ENCODE measurements around the gene KIF23. TPM values are rescaled to one million over a fixed set of nuclear protein-coding genes. Genes with fewer than 3 reads are reported as not detected.
A peak's percentile ranks its signal among the peaks of the same experiment; 100 is the strongest.

KIF23 gene
- total and polyA plus RNA-seq, 11 donors: 0.23 to 7.7 (median 0.66) TPM; not detected in 1

GRCh38 chr15:69482686-69483256 is 68.6 kb downstream of the KIF23 start:
- ATAC-seq (peak in 2 of 4 donors; percentile 23 to 63), DNase-seq (no peak)
- intact Hi-C loops (cut with DNase I): no loop called here
- H3K4me1 ChIP-seq: no peaks in the 10 kb centered on the region
- H3K36me3 ChIP-seq: no peaks in the 10 kb centered on the region
- no peak overlapping the region for H3K4me3 ChIP-seq
- 72 to 83% (median 77%) methylated on average over 3 to 4 of the region's 4 CpGs for WGBS, 4 donors
- no peak overlapping the region for H3K27ac ChIP-seq
- H3K27me3 ChIP-seq: no peaks in the 10 kb centered on the region
- peaks cover 0 to 17% (median 3%) of the 10 kb centered on the region in 12 donors for H3K9me3 ChIP-seq
- TF ChIP-seq POLR2A (IDR thresholded peaks at IDR 0.05): no peak
- TF ChIP-seq, protein P1, sequence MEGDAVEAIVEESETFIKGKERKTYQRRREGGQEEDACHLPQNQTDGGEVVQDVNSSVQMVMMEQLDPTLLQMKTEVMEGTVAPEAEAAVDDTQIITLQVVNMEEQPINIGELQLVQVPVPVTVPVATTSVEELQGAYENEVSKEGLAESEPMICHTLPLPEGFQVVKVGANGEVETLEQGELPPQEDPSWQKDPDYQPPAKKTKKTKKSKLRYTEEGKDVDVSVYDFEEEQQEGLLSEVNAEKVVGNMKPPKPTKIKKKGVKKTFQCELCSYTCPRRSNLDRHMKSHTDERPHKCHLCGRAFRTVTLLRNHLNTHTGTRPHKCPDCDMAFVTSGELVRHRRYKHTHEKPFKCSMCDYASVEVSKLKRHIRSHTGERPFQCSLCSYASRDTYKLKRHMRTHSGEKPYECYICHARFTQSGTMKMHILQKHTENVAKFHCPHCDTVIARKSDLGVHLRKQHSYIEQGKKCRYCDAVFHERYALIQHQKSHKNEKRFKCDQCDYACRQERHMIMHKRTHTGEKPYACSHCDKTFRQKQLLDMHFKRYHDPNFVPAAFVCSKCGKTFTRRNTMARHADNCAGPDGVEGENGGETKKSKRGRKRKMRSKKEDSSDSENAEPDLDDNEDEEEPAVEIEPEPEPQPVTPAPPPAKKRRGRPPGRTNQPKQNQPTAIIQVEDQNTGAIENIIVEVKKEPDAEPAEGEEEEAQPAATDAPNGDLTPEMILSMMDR (IDR thresholded peaks at IDR 0.05): no peak

DNA sequence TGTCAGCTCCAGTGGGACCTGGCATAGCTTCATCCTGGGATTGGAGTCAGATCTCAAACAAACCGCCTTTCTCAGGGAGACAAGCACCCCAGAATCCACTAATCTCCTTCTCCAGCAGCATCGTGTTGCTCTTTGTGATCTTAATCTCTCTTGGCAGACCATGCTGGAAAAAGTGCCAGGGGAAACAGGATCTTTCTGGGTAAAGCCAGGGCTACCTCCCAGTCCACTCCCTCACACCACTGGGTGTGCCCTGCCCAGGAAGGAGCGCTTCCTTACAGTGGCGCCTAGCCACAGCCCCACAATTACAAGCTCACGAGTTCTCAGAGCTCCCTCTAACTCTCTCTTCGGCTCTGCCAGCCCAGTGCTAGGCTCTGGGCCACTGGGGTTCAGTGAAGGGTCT is 70.7 kb downstream of the KIF23 start:
- Histone ChIP-seq H3K27ac (no peak overlapping the region), H3K36me3 (no peaks in the 10 kb centered on the region), H3K4me1 (peaks cover 0 to 12% (median 0%) of the 10 kb centered on the region in 12 donors), H3K9me3 (peaks cover 0 to 13% (median 2%) of the 10 kb centered on the region in 12 donors), H3K27me3 (no peaks in the 10 kb centered on the region), H3K4me3 (no peak overlapping the region)
- ATAC-seq: no peak
- WGBS, 4 donors: 62 to 79% (median 74%) methylated on average over 6 of the region's 6 CpGs
- DNase-seq: no peak
- intact Hi-C loops (cut with DNase I): no loop called here
- TF ChIP-seq, protein P1 (IDR thresholded peaks at IDR 0.05): no peak
- TF ChIP-seq POLR2A (IDR thresholded peaks at IDR 0.05): no peak

GRCh38 chr15:69486481-69487110 is 72.4 kb downstream of the KIF23 start:
- Histone ChIP-seq H3K4me1 (peaks cover 0 to 19% (median 0%) of the 10 kb centered on the region in 12 donors), H3K4me3 (no peak overlapping the region), H3K36me3 (no peaks in the 10 kb centered on the region), H3K9me3 (peaks cover 0 to 13% (median 0%) of the 10 kb centered on the region in 12 donors), H3K27me3 (no peaks in the 10 kb centered on the region), H3K27ac (no peak overlapping the region)
- DNase-seq (no peak), ATAC-seq (no peak)
- no peak for TF ChIP-seq POLR2A (IDR thresholded peaks at IDR 0.05)
- TF ChIP-seq, protein P1 (IDR thresholded peaks at IDR 0.05): no peak
- WGBS, 4 donors: 89 to 94% (median 90%) methylated on average over 3 of the region's 3 CpGs
- intact Hi-C loops (cut with DNase I): no loop called here

DNA sequence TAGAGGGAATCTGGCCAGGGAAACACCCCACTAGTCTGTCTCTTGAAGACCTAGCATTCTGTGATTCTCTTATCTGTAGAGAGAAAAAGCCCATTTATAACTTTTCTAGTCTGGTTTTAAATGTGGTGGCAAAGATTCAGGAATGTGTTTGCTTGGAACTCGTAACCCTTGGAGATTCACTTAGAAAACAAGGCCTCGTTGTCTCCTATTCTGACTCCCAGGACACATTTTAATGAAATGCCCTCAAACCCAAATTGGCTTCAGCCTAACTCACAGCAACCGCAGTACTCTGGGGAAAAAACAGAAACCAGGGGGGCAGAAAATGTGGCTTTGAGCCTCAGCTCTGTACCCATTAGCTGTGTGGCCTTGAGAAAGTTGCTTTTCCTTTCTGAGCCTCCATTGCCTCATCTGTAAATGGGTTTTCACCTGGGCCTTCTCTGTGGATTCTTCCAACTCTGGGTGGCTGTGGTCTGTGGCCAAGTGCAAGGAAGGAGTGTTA is 75.0 kb downstream of the KIF23 start:
- Histone ChIP-seq H3K27ac (peak overlapping the region in 2 of 12 donors; percentile 11 to 41), H3K9me3 (peaks cover 0 to 23% (median 0%) of the 10 kb centered on the region in 12 donors), H3K27me3 (no peaks in the 10 kb centered on the region), H3K4me3 (no peak overlapping the region), H3K36me3 (no peaks in the 10 kb centered on the region), H3K4me1 (peaks cover 0 to 19% (median 0%) of the 10 kb centered on the region in 12 donors)
- TF ChIP-seq, protein P1 (IDR thresholded peaks at IDR 0.05): no peak
- no peak for TF ChIP-seq POLR2A (IDR thresholded peaks at IDR 0.05)
- intact Hi-C loops (cut with DNase I): no loop called here
- WGBS, 4 donors: 68 to 75% (median 73%) methylated on average over 3 of the region's 3 CpGs
- no peak for ATAC-seq
- no peak for DNase-seq

Measured in heart left ventricle (tissue), 16 donors.